ENCODE data around the gene CNFN.
"Not testable (repeated sequence)": the region's sequence is repeated elsewhere in the genome, so short reads cannot be mapped to it uniquely, and the experiment has no call there.

The CNFN gene

GRCh38 chr19:42348211-42348610, 41.9 kb downstream of the CNFN start:
- no peak for DNase-seq

GRCh38 chr19:42345191-42345812, 44.8 kb downstream of the CNFN start:
- no peak for DNase-seq

- DNase-seq, result no peak
Observed at GRCh38 chr19:42344336-42344893, 45.7 kb downstream of the CNFN start.

GRCh38 chr19:42343344-42344110, 46.6 kb downstream of the CNFN start:
- no peak for DNase-seq

- DNase-seq, result not testable (repeated sequence)
Observed at GRCh38 chr19:42339922-42340321, 50.2 kb downstream of the CNFN start.

- not testable (repeated sequence) for DNase-seq
Observed at GRCh38 chr19:42339126-42339860, 50.8 kb downstream of the CNFN start.

All from CD4-positive, alpha-beta T cell treated with Interleukin-15 for 1 hour (primary cell).